LHCN-M2 (cell line): ENCODE data around the gene SP8. TPM values are rescaled to one million over a fixed set of nuclear protein-coding genes. Genes with fewer than 3 reads are reported as not detected.

Experiments used
- DNase-seq: peaks from one replicate; pipeline ENCODE4 v3.0.0-alpha.2; 2012; ENCODE audit warnings: low read depth
- total RNA-seq: library from RNA; depleted of rRNA; stranded (reverse); fragments of >200 nt; gene quantifications from 2 replicates; pipeline ENCODE4 v1.2.3, GENCODE V29; 2014; rRNA removed

The SP8 gene
- total RNA-seq, 1 experiment from 2014 or later: not detected

DNA sequence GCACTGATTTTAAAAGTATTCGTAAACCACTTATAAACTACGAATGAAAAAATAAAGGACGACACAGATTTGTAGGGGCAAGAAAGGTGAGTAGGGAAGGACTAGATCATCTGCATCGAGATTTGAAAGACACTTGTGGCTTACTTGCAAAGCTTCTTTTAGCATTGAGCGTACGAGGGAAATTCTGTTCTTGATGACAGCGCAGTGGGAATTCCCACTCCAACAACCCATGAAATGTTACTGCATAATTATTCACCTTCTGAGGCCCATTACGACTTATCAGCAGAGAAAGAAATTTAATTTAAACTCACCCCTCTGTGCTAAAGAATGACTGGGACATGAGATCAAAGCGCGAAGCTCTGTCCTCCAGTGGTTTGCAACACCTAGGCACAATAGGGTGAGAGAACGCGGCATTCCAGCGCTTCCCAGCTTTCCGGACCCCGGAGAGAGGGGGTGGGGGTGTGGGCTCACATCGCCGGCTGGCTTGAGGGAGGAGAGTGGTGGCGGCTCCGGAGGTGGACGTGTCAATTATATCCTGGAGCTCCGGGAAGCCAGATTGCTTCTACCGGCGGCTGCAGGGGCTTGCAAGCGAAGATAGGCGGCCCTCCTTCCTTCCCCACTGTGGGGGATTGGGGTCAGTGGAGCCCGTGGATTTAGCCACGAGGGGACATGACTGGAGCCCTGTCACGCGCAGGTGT is 10.3 kb downstream of the SP8 start:
- no peak for DNase-seq

DNA sequence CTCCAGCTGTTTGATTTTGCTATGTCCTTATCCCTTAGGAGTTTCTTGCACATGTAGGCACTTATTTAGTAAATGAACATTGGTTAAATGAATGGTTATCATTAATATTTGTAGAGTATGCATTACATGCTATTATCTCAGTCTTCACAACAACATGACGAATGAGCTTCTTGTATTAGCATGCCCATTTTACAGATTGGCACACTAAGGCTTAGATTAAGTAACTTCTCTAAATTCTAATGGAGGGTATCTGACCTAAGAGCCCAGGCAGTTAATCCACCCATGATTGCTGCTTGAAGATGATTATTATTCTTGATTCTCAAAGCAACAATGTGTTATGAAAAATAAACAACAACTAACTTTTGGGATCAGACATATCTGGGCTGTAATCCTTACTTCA is 32.7 kb downstream of the SP8 start:
- DNase-seq: no peak

DNA sequence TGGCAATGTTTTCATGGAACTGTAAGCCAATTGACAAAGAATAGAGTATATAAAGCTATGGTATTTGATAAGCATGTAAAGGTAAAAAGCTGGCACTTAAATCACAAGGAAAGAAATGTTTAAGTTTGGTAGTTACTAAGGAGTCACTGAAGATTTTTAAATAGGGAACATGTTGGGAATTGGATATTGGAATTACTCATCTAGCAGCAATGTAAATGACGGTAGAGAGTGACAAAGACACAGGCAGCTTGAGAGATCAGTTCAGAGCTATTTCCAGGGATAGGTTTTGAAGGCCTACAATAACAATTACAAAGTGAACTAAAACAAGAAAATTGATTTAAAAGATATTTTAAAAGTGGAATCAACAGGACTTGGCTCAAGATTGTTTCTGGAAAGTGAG is 36.8 kb downstream of the SP8 start:
- peak; percentile 2 for DNase-seq

DNA sequence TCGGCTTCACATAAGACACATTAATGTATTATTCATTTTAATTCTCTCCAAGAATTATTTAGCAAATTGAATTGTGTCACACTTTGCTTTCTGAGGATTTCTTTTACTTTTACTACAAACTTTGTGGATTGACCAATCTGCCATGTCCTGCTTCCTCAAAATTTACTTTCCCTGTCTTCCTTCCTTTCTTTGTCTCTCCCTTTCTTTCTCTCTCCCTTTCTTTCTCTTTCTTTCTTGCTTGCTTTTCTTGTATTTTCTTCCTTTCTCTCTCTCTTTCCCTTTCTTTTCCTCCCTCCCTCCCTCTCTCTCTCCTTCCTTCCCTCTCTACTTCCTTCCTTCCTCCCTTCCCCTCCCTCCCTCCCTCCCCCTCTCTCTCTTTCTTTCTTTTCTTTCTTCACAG is 37.8 kb downstream of the SP8 start:
- no peak for DNase-seq

DNA sequence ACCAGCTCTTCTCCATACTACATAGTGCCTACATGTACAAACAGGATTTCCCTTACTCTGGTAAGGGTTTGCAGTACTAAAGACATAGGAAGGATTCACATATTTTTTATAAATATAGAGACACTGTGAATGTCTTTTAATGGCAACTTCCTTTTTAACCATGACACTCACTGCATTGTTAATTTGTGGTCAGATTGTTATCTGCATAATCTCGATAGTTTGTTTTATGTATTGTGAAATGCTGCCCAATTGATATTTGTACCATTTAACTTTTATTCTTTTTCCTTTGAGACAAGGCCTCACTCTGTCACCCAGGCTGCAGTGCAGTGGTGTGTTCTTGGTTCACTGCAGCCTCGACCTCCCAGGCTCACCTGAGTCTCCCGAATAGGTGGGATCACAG is 39.7 kb downstream of the SP8 start:
- no peak for DNase-seq

DNA sequence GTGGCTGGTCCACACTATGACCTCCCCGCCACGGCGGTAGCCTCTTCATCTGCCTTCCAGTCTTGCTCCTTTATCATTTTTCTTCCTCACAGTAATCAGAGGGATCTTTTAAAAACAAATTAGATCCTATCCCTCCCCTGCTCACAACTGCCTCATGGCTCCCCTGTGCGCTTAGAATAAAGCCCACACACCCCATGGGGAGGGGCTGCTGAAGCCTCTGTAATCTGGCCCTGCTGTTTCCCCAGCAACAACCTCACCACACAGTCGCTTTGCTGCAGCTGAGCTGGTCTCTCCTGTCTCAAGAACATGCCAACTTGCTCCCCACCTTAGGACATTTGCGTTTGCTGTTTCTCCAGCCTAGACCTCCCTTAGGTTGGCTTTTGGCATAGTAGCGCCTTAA is 41.0 kb downstream of the SP8 start:
- no peak for DNase-seq

DNA sequence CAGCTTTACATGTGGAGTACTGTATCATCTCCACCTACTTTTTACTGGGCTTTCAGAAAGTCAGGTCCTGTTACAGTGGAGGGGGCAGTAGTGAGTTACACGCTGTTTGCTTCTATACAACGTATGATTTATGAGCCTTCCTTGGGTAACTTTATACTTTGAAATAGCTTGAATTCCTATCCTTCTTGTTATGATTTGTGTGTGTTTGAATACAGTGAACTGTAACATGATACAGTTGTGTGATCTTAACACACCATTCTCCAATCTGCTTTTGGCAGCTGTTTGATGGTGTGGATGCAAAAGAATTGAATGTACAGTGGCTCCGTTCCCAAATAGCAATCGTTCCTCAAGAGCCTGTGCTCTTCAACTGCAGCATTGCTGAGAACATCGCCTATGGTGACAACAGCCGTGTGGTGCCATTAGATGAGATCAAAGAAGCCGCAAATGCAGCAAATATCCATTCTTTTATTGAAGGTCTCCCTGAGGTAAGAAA is 41.7 kb downstream of the SP8 start:
- DNase-seq: peak; percentile 22

DNA sequence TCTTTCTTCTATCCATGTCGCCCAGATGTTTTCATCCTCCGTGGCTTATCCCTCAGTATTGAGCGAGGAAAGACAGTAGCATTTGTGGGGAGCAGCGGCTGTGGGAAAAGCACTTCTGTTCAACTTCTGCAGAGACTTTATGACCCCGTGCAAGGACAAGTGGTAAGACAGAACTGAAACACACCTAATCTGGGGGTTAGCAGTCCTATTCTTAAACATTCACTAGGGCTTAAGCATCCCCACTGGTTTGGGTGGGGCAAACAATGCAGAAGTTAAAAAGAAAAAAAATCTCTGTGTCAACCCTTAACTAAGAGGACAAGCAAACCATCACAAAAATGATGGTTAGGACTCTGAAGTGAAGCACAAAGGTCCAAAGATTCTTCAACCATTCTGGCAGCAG is 43.8 kb downstream of the SP8 start:
- no peak for DNase-seq

DNA sequence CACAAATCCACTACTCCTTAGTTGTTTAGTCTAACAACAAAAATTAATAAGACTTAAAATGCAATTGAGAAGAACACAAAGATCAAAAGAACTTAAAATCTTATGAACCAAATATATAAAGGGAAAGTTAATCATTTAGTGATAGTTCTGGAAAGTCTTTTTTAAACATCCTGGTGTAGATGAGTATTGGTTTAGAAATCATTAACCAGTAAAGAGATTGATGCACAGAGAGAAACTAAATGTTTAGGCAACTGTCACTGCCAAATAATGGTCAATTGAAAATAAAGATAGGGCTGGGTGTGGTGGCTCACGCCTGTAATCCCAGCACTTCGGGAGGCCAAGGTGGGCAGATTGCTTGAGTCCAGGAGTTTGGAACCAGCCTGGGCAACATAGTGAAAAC is 44.9 kb downstream of the SP8 start:
- DNase-seq: no peak

DNA sequence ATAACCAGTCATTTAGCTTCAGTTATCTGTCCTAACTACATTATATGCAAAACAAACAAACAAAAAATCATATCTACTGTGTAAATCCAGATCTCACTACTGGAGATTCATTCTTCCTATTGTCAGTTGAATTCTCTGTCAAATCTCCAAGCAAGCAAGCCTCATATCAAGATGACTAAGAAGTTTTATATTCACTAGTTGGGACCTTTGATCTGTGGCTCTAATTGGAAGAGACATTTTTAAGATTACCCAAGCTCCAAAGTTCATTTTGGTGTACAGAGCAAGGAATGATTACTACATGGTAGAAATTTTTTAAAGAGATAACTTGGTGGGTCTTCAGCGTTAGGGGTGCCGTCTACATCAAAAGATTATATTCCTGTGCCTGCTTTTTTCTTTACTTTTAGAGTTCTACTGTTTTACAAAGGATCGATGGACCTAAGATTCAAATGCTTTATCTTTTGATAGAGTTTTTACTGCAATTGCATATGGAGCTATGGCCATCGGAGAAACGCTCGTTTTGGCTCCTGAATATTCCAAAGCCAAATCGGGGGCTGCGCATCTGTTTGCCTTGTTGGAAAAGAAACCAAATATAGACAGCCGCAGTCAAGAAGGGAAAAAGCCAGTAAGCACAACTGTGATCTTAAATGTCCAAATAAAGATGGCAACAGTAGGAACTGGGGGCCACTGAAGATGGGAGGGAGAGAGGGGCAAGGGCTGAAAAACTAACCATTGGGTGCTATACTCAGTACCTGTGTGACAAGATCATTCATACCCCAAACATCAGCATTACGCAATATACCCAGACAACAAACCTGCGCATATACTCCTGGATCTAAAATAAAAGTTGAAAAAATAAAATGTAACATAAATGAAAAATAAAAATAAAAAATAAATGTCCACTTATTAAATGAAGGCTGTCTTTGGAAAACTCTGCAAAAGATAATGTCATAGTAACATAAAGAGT is 47.9 kb downstream of the SP8 start:
- no peak for DNase-seq

DNA sequence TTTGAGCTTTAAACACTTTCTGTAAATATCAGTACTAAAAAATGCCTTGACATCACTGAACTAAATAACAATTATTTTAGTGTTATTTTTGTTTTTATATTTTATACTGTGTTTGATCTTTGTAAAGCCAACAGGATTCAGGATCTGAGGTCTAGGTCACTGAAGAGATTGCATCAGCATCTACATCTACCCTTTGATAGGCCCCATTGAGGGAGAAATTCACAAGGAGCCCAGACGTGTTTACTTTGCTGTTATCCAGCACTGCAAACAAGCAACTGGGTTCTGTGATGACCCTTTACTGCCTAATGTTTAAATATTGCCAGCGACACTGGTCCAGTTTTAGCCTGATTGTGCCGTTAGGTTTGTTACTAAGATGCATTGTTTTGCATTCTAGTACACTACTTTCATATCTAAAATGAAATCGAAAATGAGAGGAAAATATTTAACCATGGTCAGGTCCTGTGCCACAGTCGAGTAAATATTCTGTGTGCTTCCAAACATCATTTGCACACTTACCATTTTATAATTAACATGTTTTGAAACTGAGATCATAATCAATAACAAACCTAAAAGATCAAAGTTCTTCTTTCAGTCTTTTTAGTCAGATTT is 48.7 kb downstream of the SP8 start:
- no peak for DNase-seq

DNA sequence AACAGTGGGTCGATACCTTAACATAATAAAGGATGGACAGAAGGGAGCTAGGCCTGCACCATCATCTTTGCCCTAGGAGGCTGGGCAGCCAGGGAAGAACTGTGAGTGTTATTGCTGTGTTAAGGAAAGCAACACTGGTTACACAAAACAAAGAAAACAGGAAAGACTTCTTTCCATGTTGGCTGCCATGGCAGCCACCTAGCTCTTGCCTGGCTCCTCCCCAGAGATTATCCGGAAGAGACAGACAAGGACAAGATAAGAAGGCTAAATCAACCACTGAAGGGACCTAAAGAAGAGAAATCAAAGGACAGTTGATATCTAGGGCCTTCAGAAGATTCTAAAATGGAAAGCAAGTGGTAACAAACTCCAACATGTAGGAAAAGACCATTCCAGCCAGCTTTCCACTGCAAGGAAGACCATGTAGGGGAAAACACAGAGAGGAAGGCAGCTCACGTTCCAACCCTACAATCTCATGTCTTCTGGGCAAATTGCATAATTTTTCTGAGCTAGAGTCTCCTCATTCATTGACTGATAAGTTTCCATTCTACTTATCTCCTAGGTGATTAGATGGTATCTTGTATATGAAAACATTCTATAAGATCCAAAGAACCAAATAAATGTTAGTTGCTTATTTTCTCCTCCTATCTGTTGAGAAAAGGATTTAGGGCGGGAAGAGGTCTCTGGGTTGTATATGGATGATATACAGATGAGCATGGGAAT is 51.2 kb downstream of the SP8 start:
- no peak for DNase-seq

Other genes starting within 250 kb of the SP8 start
- gene ABCB5, start 171.2 kb downstream of the SP8 start, total RNA-seq: not detected in 2 replicates